ENCODE data around the gene LGSN.

Gene LGSN

GRCh38 chr6:63267046-63267445, 52.7 kb downstream of the LGSN start:
- no peak overlapping the region for H3K4me3 Mint-ChIP-seq
- H3K4me1 Mint-ChIP-seq, result peaks cover 21% of the 10 kb centered on the region
- H3K27me3 Mint-ChIP-seq (ENCODE audit: low read depth, poor library complexity), result peaks cover 4% of the 10 kb centered on the region
- no peak for TF ChIP-seq CTCF (IDR thresholded peaks at IDR 0.05)
- H3K27ac Mint-ChIP-seq, result no peak overlapping the region
- DNase-seq, result no peak
- no peaks in the 10 kb centered on the region for H3K9me3 Mint-ChIP-seq
- no peaks in the 10 kb centered on the region for H3K36me3 Mint-ChIP-seq (ENCODE audit: low read depth)

GRCh38 chr6:63263444-63263843, 56.3 kb downstream of the LGSN start:
- Mint-ChIP-seq H3K4me3 (no peak overlapping the region), H3K9me3 (peaks cover 3% of the 10 kb centered on the region), H3K27me3 (ENCODE audit: low read depth, poor library complexity) (peaks cover 4% of the 10 kb centered on the region), H3K4me1 (peaks cover 21% of the 10 kb centered on the region), H3K36me3 (ENCODE audit: low read depth) (no peaks in the 10 kb centered on the region), H3K27ac (peak overlapping the region; percentile 77)
- no peak for TF ChIP-seq CTCF (IDR thresholded peaks at IDR 0.05)
- no peak for DNase-seq

DNA sequence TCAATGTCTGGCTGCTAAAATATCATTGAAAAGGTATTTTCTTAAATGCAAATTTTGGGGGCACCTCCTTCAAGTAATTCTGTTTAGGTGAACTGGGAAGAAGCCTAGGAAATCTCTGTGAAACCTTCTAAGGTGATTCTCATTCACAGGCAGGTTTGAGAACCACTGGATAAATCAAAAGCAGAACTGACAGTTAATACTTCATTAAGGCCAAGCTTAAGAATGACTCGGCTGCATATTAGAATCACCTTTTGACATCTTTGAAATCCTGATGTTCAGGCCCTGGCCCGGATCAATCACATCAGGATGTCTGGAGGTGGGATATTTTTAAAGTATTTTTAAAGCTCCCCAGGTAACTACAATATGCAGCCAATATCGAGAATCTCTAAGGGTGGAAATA, 58.0 kb downstream of the LGSN start:
- TF ChIP-seq CTCF (IDR thresholded peaks at IDR 0.05), result no peak
- Mint-ChIP-seq H3K27me3 (ENCODE audit: low read depth, poor library complexity) (peaks cover 4% of the 10 kb centered on the region), H3K36me3 (ENCODE audit: low read depth) (no peaks in the 10 kb centered on the region), H3K27ac (no peak overlapping the region), H3K4me3 (no peak overlapping the region), H3K9me3 (peaks cover 3% of the 10 kb centered on the region), H3K4me1 (peaks cover 21% of the 10 kb centered on the region)
- DNase-seq, result no peak

GRCh38 chr6:63259153-63259552, 60.6 kb downstream of the LGSN start:
- Mint-ChIP-seq H3K4me3 (no peak overlapping the region), H3K36me3 (ENCODE audit: low read depth) (no peaks in the 10 kb centered on the region), H3K27ac (no peak overlapping the region), H3K9me3 (peaks cover 7% of the 10 kb centered on the region), H3K4me1 (peaks cover 15% of the 10 kb centered on the region), H3K27me3 (ENCODE audit: low read depth, poor library complexity) (peaks cover 4% of the 10 kb centered on the region)
- no peak for TF ChIP-seq CTCF (IDR thresholded peaks at IDR 0.05)
- DNase-seq, result no peak

DNA sequence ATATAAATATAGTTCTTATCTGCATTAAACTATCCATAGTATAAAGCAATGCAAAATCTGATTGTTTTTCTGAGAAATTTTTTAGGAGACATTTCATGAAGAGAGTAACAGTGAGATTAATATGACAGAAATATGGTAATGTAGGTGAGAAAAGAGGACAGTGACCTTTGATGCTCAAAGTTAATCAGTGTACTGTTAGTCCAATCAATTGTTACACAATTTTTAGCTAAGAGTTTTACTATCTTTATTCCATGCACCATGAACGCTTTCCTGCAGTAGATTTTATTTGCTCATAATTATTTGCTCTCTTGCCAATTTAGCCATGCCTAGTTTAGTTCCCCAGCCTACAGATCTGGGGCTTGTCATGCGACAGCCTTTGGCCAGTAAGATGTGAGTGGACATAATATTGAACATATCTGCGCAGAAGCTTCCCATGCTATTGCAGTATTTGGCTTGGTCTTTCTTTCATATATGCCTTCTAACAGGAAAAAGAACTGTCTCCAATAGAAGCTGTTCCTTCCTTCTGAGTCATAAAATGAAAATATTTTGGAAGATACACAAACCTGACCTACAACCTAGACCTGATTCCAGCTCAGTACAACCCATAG, 69.8 kb downstream of the LGSN start:
- peaks cover 8% of the 10 kb centered on the region for H3K9me3 Mint-ChIP-seq

More for the DNA sequence above, 69.8 kb downstream of the LGSN start:
- no peaks in the 10 kb centered on the region for H3K27me3 Mint-ChIP-seq (ENCODE audit: low read depth, poor library complexity)
- no peaks in the 10 kb centered on the region for H3K36me3 Mint-ChIP-seq (ENCODE audit: low read depth)
- H3K4me3 Mint-ChIP-seq, result no peak overlapping the region
- H3K27ac Mint-ChIP-seq, result no peak overlapping the region
- DNase-seq, result no peak
- TF ChIP-seq CTCF (IDR thresholded peaks at IDR 0.05), result no peak
- H3K4me1 Mint-ChIP-seq, result no peaks in the 10 kb centered on the region

Measured in nephron progenitor cell (in vitro differentiated cells).